OCI-LY1 (cell line): ENCODE data around the gene KCNJ12.

Experiments
- H2AFZ ChIP-seq: fragments of 200-600 bp; sonication (generic), shearing (Covaris generic); 2 replicates; pipeline ENCODE4 v1.6.0; 2014; ENCODE audit warnings: antibody characterized with exemption, mild to moderate bottlenecking, low read length
- H3F3A ChIP-seq: fragments of 200-600 bp; sonication (generic), shearing (Covaris generic); 2 replicates; pipeline ENCODE4 v1.6.0; 2014; ENCODE audit warnings: mild to moderate bottlenecking, antibody characterized with exemption, low read length, moderate library complexity; ENCODE audit not compliant: insufficient read depth
- H3K27ac ChIP-seq: fragments of 200-600 bp; sonication (generic); 2 replicates; pipeline ENCODE4 v1.5.1; 2014; ENCODE audit warnings: low read length, mixed run types, mild to moderate bottlenecking, low read depth; ENCODE audit not compliant: poor library complexity, severe bottlenecking
- H3K27me3 ChIP-seq: fragments of 200-600 bp; sonication (generic); 2 replicates; pipeline ENCODE4 v1.6.0; 2014; ENCODE audit warnings: antibody characterized with exemption, mild to moderate bottlenecking, low read length, moderate library complexity; ENCODE audit not compliant: insufficient read depth
- H3K36me3 ChIP-seq: fragments of 200-600 bp; sonication (generic); 2 replicates; pipeline ENCODE4 v1.6.1; 2014; ENCODE audit warnings: mild to moderate bottlenecking, antibody characterized with exemption, low read length, moderate library complexity, mixed read lengths; ENCODE audit not compliant: insufficient read depth
- H3K4me1 ChIP-seq: fragments of 200-600 bp; sonication (generic); 2 replicates; pipeline ENCODE4 v1.5.1; 2014; ENCODE audit warnings: mild to moderate bottlenecking, low read length, moderate library complexity; ENCODE audit not compliant: insufficient read depth, severe bottlenecking
- H3K4me2 ChIP-seq: fragments of 200-600 bp; sonication (generic), shearing (Covaris generic); 2 replicates; pipeline ENCODE4 v1.6.1; 2014; ENCODE audit warnings: low read length
- H3K4me3 ChIP-seq: fragments of 200-600 bp; sonication (generic); 2 replicates; pipeline ENCODE4 v1.5.1; 2014; ENCODE audit warnings: low read length, low read depth, mild to moderate bottlenecking, mixed read lengths; ENCODE audit not compliant: poor library complexity, severe bottlenecking
- H3K79me2 ChIP-seq: fragments of 200-600 bp; shearing (Covaris generic); 2 replicates; pipeline ENCODE4 v1.6.1; 2016; ENCODE audit warnings: mixed run types, low read length, mixed read lengths; ENCODE audit not compliant: insufficient read depth
- H3K9ac ChIP-seq: fragments of 200-600 bp; sonication (generic), shearing (Covaris generic); 2 replicates; pipeline ENCODE4 v1.6.1; 2014; ENCODE audit warnings: mild to moderate bottlenecking, low read length, mixed read lengths
- H3K9me2 ChIP-seq: fragments of 200-600 bp; sonication (generic), shearing (Covaris generic); 2 replicates; pipeline ENCODE4 v1.6.1; 2014; ENCODE audit warnings: low read depth, mild to moderate bottlenecking, low read length, mixed read lengths
- H3K9me3 ChIP-seq: fragments of 200-600 bp; shearing (Covaris generic); 2 replicates; pipeline ENCODE4 v1.6.1; 2014; ENCODE audit warnings: low read length, mixed read lengths
- H4K20me1 ChIP-seq: fragments of 200-600 bp; sonication (generic), shearing (Covaris generic); 2 replicates; pipeline ENCODE4 v1.6.0; 2016; ENCODE audit warnings: mild to moderate bottlenecking, low read length; ENCODE audit not compliant: insufficient read depth
- CTCF ChIP-seq: fragments of 200-600 bp; sonication (generic), shearing (Covaris generic); IDR thresholded peaks from 2 replicates; pipeline ENCODE4 v1.5.1; 2017; ENCODE audit warnings: mild to moderate bottlenecking, antibody characterized with exemption, low read length, moderate library complexity, mixed read lengths
- EZH2 ChIP-seq: fragments of 200-600 bp; sonication (generic), shearing (Covaris generic); IDR thresholded peaks from 2 replicates; pipeline ENCODE4 v1.8.0; 2017; ENCODE audit warnings: borderline replicate concordance, mixed run types, mild to moderate bottlenecking, antibody characterized with exemption, low read length, moderate library complexity, mixed read lengths

The KCNJ12 gene

GRCh38 chr17:21460358-21460757 lies 84.2 kb downstream of the KCNJ12 start:
- Histone ChIP-seq H3K27me3 (no peaks in the 10 kb centered on the region; the same call in 1 of the 2 replicates), H3K4me2 (no peak overlapping the region), H3K36me3 (no peaks in the 10 kb centered on the region)

GRCh38 chr17:21462237-21462636 lies 86.1 kb downstream of the KCNJ12 start:
- Histone ChIP-seq H3K27me3 (no peaks in the 10 kb centered on the region), H3K4me3 (no peak overlapping the region)

More at GRCh38 chr17:21460358-21460757, 84.2 kb downstream of the KCNJ12 start:
- Histone ChIP-seq H3K4me1 (no peaks in the 10 kb centered on the region), H3K4me3 (no peak overlapping the region), H3K9me2 (no peaks in the 10 kb centered on the region), H3K79me2 (no peaks in the 10 kb centered on the region), H3K27ac (no peak overlapping the region), H3K9ac (no peak overlapping the region), H3F3A (no peaks in the 10 kb centered on the region), H4K20me1 (no peaks in the 10 kb centered on the region), H2AFZ (no peak overlapping the region), H3K9me3 (no peaks in the 10 kb centered on the region)
- TF ChIP-seq CTCF: no peak
- TF ChIP-seq EZH2: no peak

GRCh38 chr17:21463204-21463661 lies 87.1 kb downstream of the KCNJ12 start:
- TF ChIP-seq CTCF: no peak
- no peak for TF ChIP-seq EZH2
- Histone ChIP-seq H2AFZ (no peak overlapping the region), H3F3A (no peaks in the 10 kb centered on the region), H3K27me3 (0 out of 2 replicates have a peak, but pooled peaks cover 2% of the 10 kb centered on the region), H3K4me1 (no peaks in the 10 kb centered on the region), H3K79me2 (no peaks in the 10 kb centered on the region), H3K9ac (no peak overlapping the region), H3K27ac (no peak overlapping the region), H3K9me3 (no peaks in the 10 kb centered on the region), H3K4me2 (no peak overlapping the region), H3K36me3 (no peaks in the 10 kb centered on the region), H3K4me3 (no peak overlapping the region), H3K9me2 (no peaks in the 10 kb centered on the region), H4K20me1 (no peaks in the 10 kb centered on the region)

More at GRCh38 chr17:21462237-21462636, 86.1 kb downstream of the KCNJ12 start:
- Histone ChIP-seq H3K36me3 (no peaks in the 10 kb centered on the region), H3K9me3 (no peaks in the 10 kb centered on the region), H3K4me1 (no peaks in the 10 kb centered on the region), H4K20me1 (no peaks in the 10 kb centered on the region), H3K27ac (no peak overlapping the region), H3K79me2 (no peaks in the 10 kb centered on the region), H3F3A (no peaks in the 10 kb centered on the region), H2AFZ (no peak overlapping the region), H3K9me2 (no peaks in the 10 kb centered on the region), H3K4me2 (no peak overlapping the region), H3K9ac (no peak overlapping the region)
- TF ChIP-seq CTCF (no peak), EZH2 (no peak)
